K562 (cell line): ENCODE measurements around the gene GRAMD4. TPM values are rescaled to one million over a fixed set of nuclear protein-coding genes. Genes with fewer than 3 reads are reported as not detected.

Source experiments
- ATAC-seq: fragments of 200-7000 bp; cut with Tn5 transposase; 3 replicates; pipeline ENCODE4 v1.9.1; 2020; ENCODE audit warnings: moderate library complexity
- BruUV-seq: library from RNA; stranded (reverse); fragments of 400-500 nt; replicated peaks from 2 replicates; lab custom pipeline; 2021; lab: Mats Ljungman, UMichigan
- CTCF ChIA-PET: fragments of 300-600 bp; formaldehyde crosslinking; extraction: SDS; loops from one replicate; lab custom pipeline; 2021; ENCODE audit warnings: low intra/inter-chr PET ratio; lab: Yijun Ruan, JAX
- POLR2A ChIA-PET: fragments of 300-600, 350-650 bp; sonication (Branson Sonifier 250); formaldehyde crosslinking; extraction: SDS; loops from one replicate; lab custom pipeline; 2021; ENCODE audit warnings: antibody characterized with exemption, inconsistent platforms; lab: Yijun Ruan, JAX
- DNase-seq, 4 experiments: peaks; one replicate each; pipeline versions ENCODE4 v3.0.0 to v3.0.0-alpha.2; 2011 to 2018; ENCODE audit warnings: low spot score in 3 of 4, mixed read lengths in 3 of 4; ENCODE audit errors: extremely low read depth in 1 of 4
- FAIRE-seq: peaks from 2 replicates; lab custom pipeline; 2011; peaks lifted over from hg19 to GRCh38; lab: Jason Lieb, UNC
- H2AFZ ChIP-seq: 2 replicates; pipeline ENCODE4 v1.6.0; 2011; ENCODE audit warnings: low read depth, low read length, control low read depth, inconsistent platforms
- H3K27ac ChIP-seq: fragments of 200-600 bp; 3 replicates; pipeline ENCODE4 v1.8.0; 2011; ENCODE audit warnings: low read depth, mild to moderate bottlenecking, control low read depth, inconsistent platforms, low read length, moderate library complexity, mixed read lengths; ENCODE audit errors: extremely low read depth
- H3K27me3 ChIP-seq, 2 experiments: fragments of 300-600 bp in 1 of 2; 2 replicates in 1 of 2; 3 replicates in 1 of 2; pipeline versions ENCODE4 v1.6.0 to v1.8.0; 2011; ENCODE audit warnings: inconsistent platforms in 2 of 2, low read length in 2 of 2, mild to moderate bottlenecking in 1 of 2, mixed read lengths in 1 of 2, moderate library complexity in 1 of 2; ENCODE audit not compliant: control insufficient read depth in 2 of 2, insufficient read depth in 2 of 2
- H3K36me3 ChIP-seq: fragments of 300-600 bp; 3 replicates; pipeline ENCODE4 v1.8.0; 2011; ENCODE audit warnings: mild to moderate bottlenecking, low read length, inconsistent platforms; ENCODE audit not compliant: control insufficient read depth, insufficient read depth
- H3K4me1 ChIP-seq, 2 experiments: fragments of 200-600 bp in 1 of 2; replicated peaks in 1 of 2; 2 replicates in 1 of 2; 3 replicates in 1 of 2; pipeline versions ENCODE4 v1.5.1 to v1.8.0; 2011; ENCODE audit warnings: inconsistent platforms in 2 of 2, low read length in 2 of 2, mild to moderate bottlenecking in 1 of 2, mixed read lengths in 1 of 2, moderate library complexity in 1 of 2; ENCODE audit not compliant: control insufficient read depth in 2 of 2, insufficient read depth in 2 of 2
- H3K4me2 ChIP-seq: 2 replicates; pipeline ENCODE4 v1.6.1; 2011; ENCODE audit warnings: low read length, control low read depth, inconsistent platforms, mixed read lengths; ENCODE audit not compliant: insufficient read depth
- H3K4me3 ChIP-seq: fragments of 200-600 bp; sonication (generic), shearing (Covaris generic); 2 replicates; pipeline ENCODE4 v1.5.1; 2016; ENCODE audit warnings: control low read depth, inconsistent platforms
- H3K79me2 ChIP-seq: fragments of 200-600 bp; 3 replicates; pipeline ENCODE4 v1.8.0; 2011; ENCODE audit warnings: low read length, inconsistent platforms; ENCODE audit not compliant: control insufficient read depth, insufficient read depth
- H3K9ac ChIP-seq, 2 experiments: 2 replicates each; pipeline versions ENCODE4 v1.6.0 to v1.6.1; 2011; ENCODE audit warnings: low read depth in 2 of 2, low read length in 2 of 2, control low read depth in 1 of 2, inconsistent platforms in 1 of 2, mild to moderate bottlenecking in 1 of 2, mixed read lengths in 1 of 2; ENCODE audit not compliant: insufficient read depth in 1 of 2
- H3K9me1 ChIP-seq: one replicate; pipeline ENCODE4 v1.6.0; 2011; ENCODE audit warnings: inconsistent platforms, mild to moderate bottlenecking, low read length, moderate library complexity; ENCODE audit not compliant: control insufficient read depth, insufficient read depth
- H3K9me3 ChIP-seq: replicated peaks from 2 replicates; pipeline ENCODE4 v1.5.1; 2011; ENCODE audit warnings: low read depth, low read length, inconsistent platforms; ENCODE audit not compliant: control insufficient read depth, insufficient read depth
- H4K20me1 ChIP-seq: replicated peaks from 2 replicates; pipeline ENCODE4 v1.6.1; 2011; ENCODE audit warnings: low read length, inconsistent platforms, mixed read lengths; ENCODE audit not compliant: control insufficient read depth, insufficient read depth
- BHLHE40 ChIP-seq: IDR thresholded peaks from 2 replicates; pipeline ENCODE4 v1.6.1; 2011; ENCODE audit warnings: low read length, improper control_type of control experiment
- ELF4 ChIP-seq: fragments of 450-650 bp; formaldehyde crosslinking; IDR thresholded peaks from 2 replicates; pipeline ENCODE4 v1.4.0; 2022; ENCODE audit warnings: missing genetic modification characterization
- KLF13 ChIP-seq: fragments of 450-650 bp; IDR thresholded peaks from 2 replicates; pipeline ENCODE4 v1.6.1; 2016; ENCODE audit warnings: missing genetic modification characterization, low read depth, mild to moderate bottlenecking, missing compliant biosample characterization, moderate library complexity, borderline replicate concordance
- SUPT5H ChIP-seq: fragments of 450-650 bp; IDR thresholded peaks from 2 replicates; pipeline ENCODE4 v1.6.1; 2016
- U2AF2 ChIP-seq: fragments of 200-400 bp; formaldehyde crosslinking; optimal IDR thresholded peaks from 2 replicates; pipeline ENCODE3; 2017; ENCODE audit warnings: low read depth, mild to moderate bottlenecking, low read length
- XRCC5 ChIP-seq: fragments of 200-400 bp; formaldehyde crosslinking; IDR thresholded peaks from 2 replicates; pipeline ENCODE4 v1.6.1; 2017; ENCODE audit warnings: low read depth, mild to moderate bottlenecking, low read length
- ZSCAN32 ChIP-seq: fragments of 450-650 bp; formaldehyde crosslinking; IDR thresholded peaks from 2 replicates; pipeline ENCODE4 v1.4.0; 2020; ENCODE audit warnings: mild to moderate bottlenecking, moderate library complexity
- WGBS: fragments of 100-300 bp; shearing (Covaris generic); methylation state at CpG from one replicate; pipeline ENCODE4 v1.1.6; 2016; ENCODE audit warnings: low coverage, mixed read lengths; ENCODE audit not compliant: insufficient coverage; ENCODE audit errors: missing lambda C conversion rate; 5-methylcytosine and 5-hydroxymethylcytosine counted together
- in situ Hi-C: fragments of 300-500 bp; cut with MboI; formaldehyde crosslinking; loops from 4 replicates; pipeline ENCODE4 v1.15.0; 2018; ENCODE audit warnings: inconsistent platforms, mixed read lengths
- intact Hi-C: fragments of 100-400 bp; cut with micrococcal nuclease; formaldehyde crosslinking; loops from 2 replicates; pipeline ENCODE4 v1.14.2; 2022
- polyA plus RNA-seq, 8 experiments: library from polyadenylated mRNA; depleted of rRNA in 4 of 8; stranded (reverse) in 5 of 8; unstranded in 3 of 8; fragments of >200 nt; fragmentation: Nextera tagmentation in 2 of 8; fragmentation: Illumina TruSeq in 1 of 8; extraction: Ambion mirVana in 2 of 8; extraction: Trizol in 1 of 8; gene quantifications; 2 replicates each; pipeline versions ENCODE4 v1.2.1 to v1.2.3, GENCODE V29; 2011 to 2014; ENCODE audit warnings: inconsistent platforms in 1 of 8, missing spikeins in 1 of 8
- total RNA-seq, 7 experiments: library from RNA; depleted of rRNA in 6 of 7; stranded (reverse); fragments of >200 nt in 6 of 7; fragmentation: Illumina TruSeq in 2 of 7; extraction: Trizol in 2 of 7; gene quantifications; 2 replicates each; pipeline versions ENCODE4 v1.2.1 to v1.2.3, GENCODE V29; 2011 to 2021; ENCODE audit warnings: low replicate concordance in 1 of 7
- TF ChIP-seq, protein P1 (sequence below): fragments of 450-650 bp; formaldehyde crosslinking; IDR thresholded peaks from 2 replicates; pipeline ENCODE4 v1.4.0; 2022; ENCODE audit warnings: mild to moderate bottlenecking, moderate library complexity
- TF ChIP-seq, protein P2 (sequence below): IDR thresholded peaks from 2 replicates; pipeline ENCODE4 v1.6.1; 2012; ENCODE audit warnings: low read depth, low read length, improper control_type of control experiment, borderline replicate concordance

The GRAMD4 gene
- total and polyA plus RNA-seq, 9 of the 15 experiments (the other 6 are each of a cell fraction or from before 2014, with no cell fraction given): 0.18 to 44.8 (median 18.6) TPM

- no peaks in the 10 kb centered on the region for H3K27me3 ChIP-seq
- peaks cover 2% of the 10 kb centered on the region for H3K9me1 ChIP-seq
- no peak overlapping the region for H2AFZ ChIP-seq
- H3K4me1 ChIP-seq: peaks cover 0 to 38% of the 10 kb centered on the region in 2 experiments; a peak in 3 of 5 replicates
- BruUV-seq: no TSS peak
- no peak overlapping the region for H3K27ac ChIP-seq
- H4K20me1 ChIP-seq: no peaks in the 10 kb centered on the region
- no peak overlapping the region for H3K9ac ChIP-seq
- ChIA-PET POLR2A (interaction anchor here (0.8 kb wide), 1 partner anchor 17 kb away, joined by 3 read pairs; no protein-coding TSS in a partner anchor), CTCF (no interaction called here)
- no peak for TF ChIP-seq ELF4 (CRISPR knock-in tag)
- TF ChIP-seq SUPT5H: no peak
- TF ChIP-seq XRCC5: no peak
- TF ChIP-seq, protein P1, sequence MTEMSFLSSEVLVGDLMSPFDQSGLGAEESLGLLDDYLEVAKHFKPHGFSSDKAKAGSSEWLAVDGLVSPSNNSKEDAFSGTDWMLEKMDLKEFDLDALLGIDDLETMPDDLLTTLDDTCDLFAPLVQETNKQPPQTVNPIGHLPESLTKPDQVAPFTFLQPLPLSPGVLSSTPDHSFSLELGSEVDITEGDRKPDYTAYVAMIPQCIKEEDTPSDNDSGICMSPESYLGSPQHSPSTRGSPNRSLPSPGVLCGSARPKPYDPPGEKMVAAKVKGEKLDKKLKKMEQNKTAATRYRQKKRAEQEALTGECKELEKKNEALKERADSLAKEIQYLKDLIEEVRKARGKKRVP (CRISPR knock-in tag): no peak
- TF ChIP-seq, protein P2, sequence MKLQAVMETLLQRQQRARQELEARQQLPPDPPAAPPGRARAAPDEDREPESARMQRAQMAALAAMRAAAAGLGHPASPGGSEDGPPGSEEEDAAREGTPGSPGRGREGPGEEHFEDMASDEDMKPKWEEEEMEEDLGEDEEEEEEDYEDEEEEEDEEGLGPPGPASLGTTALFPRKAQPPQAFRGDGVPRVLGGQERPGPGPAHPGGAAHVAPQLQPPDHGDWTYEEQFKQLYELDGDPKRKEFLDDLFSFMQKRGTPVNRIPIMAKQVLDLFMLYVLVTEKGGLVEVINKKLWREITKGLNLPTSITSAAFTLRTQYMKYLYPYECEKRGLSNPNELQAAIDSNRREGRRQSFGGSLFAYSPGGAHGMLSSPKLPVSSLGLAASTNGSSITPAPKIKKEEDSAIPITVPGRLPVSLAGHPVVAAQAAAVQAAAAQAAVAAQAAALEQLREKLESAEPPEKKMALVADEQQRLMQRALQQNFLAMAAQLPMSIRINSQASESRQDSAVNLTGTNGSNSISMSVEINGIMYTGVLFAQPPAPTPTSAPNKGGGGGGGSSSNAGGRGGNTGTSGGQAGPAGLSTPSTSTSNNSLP: no peak
- TF ChIP-seq KLF13 (tag): no peak
- no peak for TF ChIP-seq U2AF2
- TF ChIP-seq ZSCAN32 (CRISPR knock-in tag): no peak
- TF ChIP-seq BHLHE40: no peak
- H3K36me3 ChIP-seq: peaks cover 50% of the 10 kb centered on the region; the same call in 1 of the 3 replicates
- no peak overlapping the region for H3K4me3 ChIP-seq
- intact Hi-C loops (no loop called here), in situ Hi-C loops (no loop called here)
- no peaks in the 10 kb centered on the region; the same call in 2 of the 3 replicates for H3K79me2 ChIP-seq
- ATAC-seq: no peak
- H3K4me2 ChIP-seq: no peak overlapping the region
- no peak for FAIRE-seq
- no peaks in the 10 kb centered on the region for H3K9me3 ChIP-seq
- DNase-seq: no peak
- WGBS: 67% methylated on average over 3 of the region's 18 CpGs
These were observed 45.6 kb downstream of the GRAMD4 start for GRCh38 chr22:46665751-46666280.
